ENCODE measurements around the gene CYTH4. TPM values are rescaled to one million over a fixed set of nuclear protein-coding genes. Genes with fewer than 3 reads are reported as not detected.
"Not testable (repeated sequence)": the region's sequence is repeated elsewhere in the genome, so short reads cannot be mapped to it uniquely, and the experiment has no call there.

The CYTH4 gene, protein sequence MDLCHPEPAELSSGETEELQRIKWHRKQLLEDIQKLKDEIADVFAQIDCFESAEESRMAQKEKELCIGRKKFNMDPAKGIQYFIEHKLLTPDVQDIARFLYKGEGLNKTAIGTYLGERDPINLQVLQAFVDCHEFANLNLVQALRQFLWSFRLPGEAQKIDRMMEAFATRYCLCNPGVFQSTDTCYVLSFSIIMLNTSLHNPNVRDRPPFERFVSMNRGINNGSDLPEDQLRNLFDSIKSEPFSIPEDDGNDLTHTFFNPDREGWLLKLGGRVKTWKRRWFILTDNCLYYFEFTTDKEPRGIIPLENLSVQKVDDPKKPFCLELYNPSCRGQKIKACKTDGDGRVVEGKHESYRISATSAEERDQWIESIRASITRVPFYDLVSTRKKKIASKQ
- 100 to 1,000 TPM; 146 to 181 (median 151) TPM for total RNA-seq
- total RNA-seq (2013), result 120 TPM
- total RNA-seq, result 16.9 to 325 (median 159) reads per million in 29 experiments

DNA sequence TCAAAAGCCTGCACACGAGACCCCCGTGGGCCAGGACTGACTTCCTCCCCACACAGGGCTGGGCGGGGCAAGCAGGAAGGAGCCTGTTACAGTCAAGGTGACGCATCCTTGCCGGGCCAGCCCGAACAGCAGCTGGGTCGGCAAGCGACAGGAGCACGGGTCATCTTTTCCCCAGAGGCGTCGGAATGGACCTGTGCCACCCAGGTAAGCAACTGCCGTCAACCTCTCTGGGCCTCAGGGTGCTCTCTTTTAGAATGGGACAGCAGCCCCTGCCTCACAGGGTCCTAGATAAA lies at the start of gene CYTH4:
TSS of gene CYTH4 (plus strand) at position 124 of the 293 bp plus-strand sequence. CDS start at position 186, 62 bp downstream.
- ATAC-seq (replicated peaks in 1 of 4) (peak; percentile 83 to 87 (median 84)), DNase-seq (peak; percentile 37 to 83 (median 65))
- Histone ChIP-seq H3K27me3 (replicated peaks in 1 of 2; ENCODE audit: control insufficient read depth in 2 of 2, extremely low read depth in 1 of 2, insufficient read depth in 2 of 2, low read length in 1 of 2) (no peaks in the 10 kb centered on the region), H3K36me3 (ENCODE audit: control insufficient read depth in 2 of 2, extremely low read depth in 1 of 2, insufficient read depth in 1 of 2, low read length in 1 of 2) (peaks cover 5 to 18% of the 10 kb centered on the region in 2 donors), H3K4me1 (ENCODE audit: control insufficient read depth in 1 of 2, extremely low read depth in 1 of 2, insufficient read depth in 2 of 2, low read length in 2 of 2) (peaks cover 2 to 78% of the 10 kb centered on the region in 2 experiments), H3K4me3 (ENCODE audit: control insufficient read depth in 1 of 2, extremely low read depth in 1 of 2, low read length in 1 of 2) (peak within 1 kb of the TSS; percentile 85 to 98), H3K27ac (ENCODE audit: low read length) (peak within 1 kb of the TSS; percentile 74), H3K9me3 (no peaks in the 10 kb centered on the region)
- peak within 1 kb of the TSS; percentile 94 to 98 (median 95) for H3K4me3 Mint-ChIP-seq
- no peaks in the 10 kb centered on the region for H3K27me3 Mint-ChIP-seq
- WGBS (ENCODE audit: insufficient coverage), result under 1% methylated on average over 12 of the region's 12 CpGs
- H3K36me3 Mint-ChIP-seq, result peaks cover 22% of the 10 kb centered on the region
- peaks cover 38 to 68% (median 68%) of the 10 kb centered on the region in 3 donors for H3K4me1 Mint-ChIP-seq
- ChIA-PET POLR2A (no interaction called here), CTCF (interaction anchor here in 1 of 2 donors (0.7 kb wide), 1 partner anchor 14 kb away, joined by 3 read pairs; no protein-coding TSS in a partner anchor)
- peak within 1 kb of the TSS; percentile 98 to 99 for H3K27ac Mint-ChIP-seq
- H3K9me3 Mint-ChIP-seq, result no peaks in the 10 kb centered on the region

DNA sequence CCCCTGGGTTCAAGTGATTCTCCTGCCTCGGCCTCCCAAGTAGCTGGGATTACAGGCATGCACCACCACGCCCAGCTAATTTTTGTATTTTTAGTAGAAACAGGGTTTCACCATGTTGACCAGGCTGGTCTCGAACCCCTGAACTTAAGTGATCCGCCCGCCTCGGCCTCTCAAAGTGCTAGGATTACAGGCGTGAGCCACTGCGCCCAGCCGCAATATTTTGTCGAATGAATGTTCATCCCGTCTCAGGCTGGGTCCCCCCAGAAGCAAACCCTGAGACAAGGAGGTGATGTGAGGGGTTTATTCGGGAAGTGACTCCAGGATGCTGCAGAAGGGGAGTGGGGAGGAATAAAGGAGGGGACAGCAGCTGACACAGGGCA lies 48.9 kb upstream of the CYTH4 start:
- Mint-ChIP-seq H3K4me3 (peak overlapping the region; percentile 13 to 97 (median 55)), H3K27ac (peak overlapping the region; percentile 99), H3K4me1 (peaks cover 96 to 100% (median 98%) of the 10 kb centered on the region in 3 donors), H3K36me3 (peaks cover 41% of the 10 kb centered on the region)
- CTCF ChIA-PET, result interaction anchor here in 1 of 2 donors (5.5 kb wide), 1 partner anchor 11 kb away, joined by 26 read pairs; the partner anchor contains the start of gene RAC2
- not testable (repeated sequence) for ATAC-seq (replicated peaks in 1 of 4); H3K9me3 Mint-ChIP-seq; H3K27me3 Mint-ChIP-seq; H3K4me3 ChIP-seq (ENCODE audit: control insufficient read depth in 1 of 2, extremely low read depth in 1 of 2, low read length in 1 of 2); H3K9me3 ChIP-seq; H3K27me3 ChIP-seq (replicated peaks in 1 of 2; ENCODE audit: control insufficient read depth in 2 of 2, extremely low read depth in 1 of 2, insufficient read depth in 2 of 2, low read length in 1 of 2)
- POLR2A ChIA-PET, result interaction anchor here in 1 of 2 donors (0.7 kb wide), 1 partner anchor 9 kb away, joined by 4 read pairs; no protein-coding TSS in a partner anchor
- H3K36me3 ChIP-seq (ENCODE audit: control insufficient read depth in 2 of 2, extremely low read depth in 1 of 2, insufficient read depth in 1 of 2, low read length in 1 of 2), result peaks cover 0 to 87% of the 10 kb centered on the region in 2 donors
- 89% methylated on average over 9 of the region's 12 CpGs for WGBS (ENCODE audit: insufficient coverage)
- peaks cover 84 to 100% of the 10 kb centered on the region in 2 experiments for H3K4me1 ChIP-seq (ENCODE audit: control insufficient read depth in 1 of 2, extremely low read depth in 1 of 2, insufficient read depth in 2 of 2, low read length in 2 of 2)
- H3K27ac ChIP-seq (ENCODE audit: low read length), result peak overlapping the region; percentile 88
- peak in 1 of 35 experiments; percentile 17 for DNase-seq

DNA sequence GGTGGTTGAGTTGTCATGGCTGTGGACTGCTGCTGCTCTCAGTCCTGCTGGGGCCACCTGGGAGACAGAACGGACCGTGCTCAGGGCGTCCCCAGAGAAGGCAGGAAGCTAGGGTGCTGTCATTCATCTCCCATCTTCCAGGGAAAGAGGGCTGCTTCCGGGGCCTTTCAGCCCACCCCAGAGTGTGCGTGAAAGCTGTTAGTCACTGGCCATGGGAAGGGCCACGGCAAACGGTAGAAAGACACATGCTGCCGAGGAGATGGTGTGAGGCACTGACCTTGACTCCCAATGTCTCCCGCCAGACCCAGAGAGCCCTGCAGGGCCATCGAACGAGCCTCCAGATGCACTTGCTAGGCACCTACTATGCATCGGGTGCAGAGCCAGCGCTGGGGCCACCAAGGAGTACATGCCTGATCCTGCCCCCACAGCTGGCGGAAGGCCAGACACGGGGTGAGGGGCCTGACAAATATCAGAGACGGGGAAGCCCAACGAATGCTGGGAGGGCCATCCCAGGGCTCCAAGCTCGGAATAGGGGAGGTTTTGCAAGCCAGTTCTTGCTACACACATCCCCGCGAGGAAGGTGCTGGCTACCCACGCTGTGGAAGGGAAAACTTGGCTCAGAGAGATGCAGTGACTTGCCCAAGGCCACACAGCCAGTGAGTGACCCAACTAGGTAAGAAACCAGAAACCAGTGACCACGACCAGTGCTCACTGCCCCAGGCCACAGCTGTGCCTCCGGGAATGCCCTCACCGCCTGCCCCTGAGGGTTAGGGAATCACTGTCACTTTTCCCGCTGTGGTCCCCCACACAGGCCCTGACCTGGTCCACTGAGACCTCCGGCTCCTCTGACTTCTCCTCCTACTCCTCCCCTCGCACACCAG lies 48.3 kb upstream of the CYTH4 start:
- Histone ChIP-seq H3K4me1 (ENCODE audit: control insufficient read depth in 1 of 2, extremely low read depth in 1 of 2, insufficient read depth in 2 of 2, low read length in 2 of 2) (peaks cover 79 to 100% of the 10 kb centered on the region in 2 experiments), H3K36me3 (ENCODE audit: control insufficient read depth in 2 of 2, extremely low read depth in 1 of 2, insufficient read depth in 1 of 2, low read length in 1 of 2) (peaks cover 0 to 81% of the 10 kb centered on the region in 2 donors), H3K4me3 (ENCODE audit: control insufficient read depth in 1 of 2, extremely low read depth in 1 of 2, low read length in 1 of 2) (no peak overlapping the region), H3K9me3 (no peaks in the 10 kb centered on the region), H3K27ac (ENCODE audit: low read length) (peak overlapping the region; percentile 88), H3K27me3 (replicated peaks in 1 of 2; ENCODE audit: control insufficient read depth in 2 of 2, extremely low read depth in 1 of 2, insufficient read depth in 2 of 2, low read length in 1 of 2) (no peaks in the 10 kb centered on the region)
- Mint-ChIP-seq H3K4me3 (peak overlapping the region; percentile 28 to 97 (median 51)), H3K27me3 (no peaks in the 10 kb centered on the region), H3K4me1 (peaks cover 96 to 100% (median 98%) of the 10 kb centered on the region in 3 donors), H3K27ac (peak overlapping the region; percentile 99), H3K36me3 (peaks cover 39% of the 10 kb centered on the region), H3K9me3 (no peaks in the 10 kb centered on the region)
- DNase-seq (no peak), ATAC-seq (replicated peaks in 1 of 4) (no peak)
- WGBS (ENCODE audit: insufficient coverage), result 49% methylated on average over 24 of the region's 27 CpGs
- CTCF ChIA-PET, result interaction anchor here in 1 of 2 donors (5.5 kb wide), 1 partner anchor 10 kb away, joined by 26 read pairs; the partner anchor contains the start of gene RAC2
- POLR2A ChIA-PET, result interaction anchor here in 1 of 2 donors (0.7 kb wide), 1 partner anchor 9 kb away, joined by 4 read pairs; no protein-coding TSS in a partner anchor

DNA sequence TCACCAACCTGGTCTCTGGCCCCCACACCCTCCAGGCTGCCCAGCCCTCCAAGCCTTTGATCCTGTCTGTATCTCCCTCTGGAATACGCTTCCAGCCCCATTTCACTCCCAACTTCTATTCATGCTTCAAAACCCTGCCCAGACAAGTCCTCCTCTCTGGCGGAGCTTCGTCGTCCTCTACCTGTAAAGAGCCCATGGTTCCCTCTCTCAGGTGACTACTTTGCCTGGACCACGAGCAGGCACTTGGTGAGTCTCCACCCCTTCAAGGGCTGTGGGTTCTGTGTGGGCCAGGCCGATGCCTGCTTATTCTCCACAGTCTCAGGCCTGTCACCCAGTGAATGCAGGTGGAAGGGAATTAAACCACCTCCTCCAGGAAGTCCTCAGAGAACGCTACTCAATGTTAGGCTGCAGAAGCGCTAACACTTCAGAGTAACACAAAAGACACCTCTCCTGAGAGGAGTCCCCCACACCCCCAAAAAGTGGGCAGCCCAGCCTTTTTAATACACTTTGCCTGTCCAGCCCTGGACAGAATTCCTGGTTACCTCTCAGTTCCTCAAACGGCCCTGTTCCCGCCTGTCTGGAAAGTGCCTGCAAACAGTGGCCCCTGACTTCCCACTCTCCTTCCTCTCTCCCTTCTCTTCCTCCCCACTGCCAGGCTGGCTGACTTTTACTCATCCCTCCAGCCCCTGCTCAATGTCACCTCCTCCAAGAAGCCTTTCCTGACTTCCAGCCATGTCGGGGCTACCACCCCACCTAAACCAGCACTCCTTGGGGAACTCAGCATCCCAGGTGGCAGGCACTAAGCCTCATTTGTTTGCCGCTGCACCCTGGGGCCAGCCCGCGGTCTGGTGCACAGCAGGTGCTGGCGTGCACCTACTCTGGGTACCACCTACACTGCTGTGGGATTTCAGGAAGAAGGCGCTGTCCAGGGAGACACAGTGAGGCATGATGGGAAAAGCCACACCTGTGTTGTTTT lies 47.3 kb upstream of the CYTH4 start:
- CTCF ChIA-PET, result no interaction called here
- H3K27ac Mint-ChIP-seq, result peak overlapping the region; percentile 99
- H3K4me1 Mint-ChIP-seq, result peaks cover 96 to 100% (median 98%) of the 10 kb centered on the region in 3 donors
- DNase-seq (peak in 1 of 35 experiments; percentile 23), ATAC-seq (replicated peaks in 1 of 4) (no peak)
- H3K9me3 Mint-ChIP-seq, result no peaks in the 10 kb centered on the region
- POLR2A ChIA-PET, result no interaction called here
- WGBS (ENCODE audit: insufficient coverage), result 56% methylated on average over 11 of the region's 16 CpGs
- H3K36me3 Mint-ChIP-seq, result peaks cover 39% of the 10 kb centered on the region
- no peak overlapping the region for H3K4me3 ChIP-seq (ENCODE audit: control insufficient read depth in 1 of 2, extremely low read depth in 1 of 2, low read length in 1 of 2)
- H3K4me3 Mint-ChIP-seq, result peak overlapping the region; percentile 3 to 97 (median 51)
- peaks cover 0 to 80% of the 10 kb centered on the region in 2 donors for H3K36me3 ChIP-seq (ENCODE audit: control insufficient read depth in 2 of 2, extremely low read depth in 1 of 2, insufficient read depth in 1 of 2, low read length in 1 of 2)
- H3K4me1 ChIP-seq (ENCODE audit: control insufficient read depth in 1 of 2, extremely low read depth in 1 of 2, insufficient read depth in 2 of 2, low read length in 2 of 2), result peaks cover 79 to 100% of the 10 kb centered on the region in 2 experiments
- H3K27ac ChIP-seq (ENCODE audit: low read length), result peak overlapping the region; percentile 88
- H3K27me3 ChIP-seq (replicated peaks in 1 of 2; ENCODE audit: control insufficient read depth in 2 of 2, extremely low read depth in 1 of 2, insufficient read depth in 2 of 2, low read length in 1 of 2), result no peaks in the 10 kb centered on the region
- no peaks in the 10 kb centered on the region for H3K9me3 ChIP-seq
- no peaks in the 10 kb centered on the region for H3K27me3 Mint-ChIP-seq

DNA sequence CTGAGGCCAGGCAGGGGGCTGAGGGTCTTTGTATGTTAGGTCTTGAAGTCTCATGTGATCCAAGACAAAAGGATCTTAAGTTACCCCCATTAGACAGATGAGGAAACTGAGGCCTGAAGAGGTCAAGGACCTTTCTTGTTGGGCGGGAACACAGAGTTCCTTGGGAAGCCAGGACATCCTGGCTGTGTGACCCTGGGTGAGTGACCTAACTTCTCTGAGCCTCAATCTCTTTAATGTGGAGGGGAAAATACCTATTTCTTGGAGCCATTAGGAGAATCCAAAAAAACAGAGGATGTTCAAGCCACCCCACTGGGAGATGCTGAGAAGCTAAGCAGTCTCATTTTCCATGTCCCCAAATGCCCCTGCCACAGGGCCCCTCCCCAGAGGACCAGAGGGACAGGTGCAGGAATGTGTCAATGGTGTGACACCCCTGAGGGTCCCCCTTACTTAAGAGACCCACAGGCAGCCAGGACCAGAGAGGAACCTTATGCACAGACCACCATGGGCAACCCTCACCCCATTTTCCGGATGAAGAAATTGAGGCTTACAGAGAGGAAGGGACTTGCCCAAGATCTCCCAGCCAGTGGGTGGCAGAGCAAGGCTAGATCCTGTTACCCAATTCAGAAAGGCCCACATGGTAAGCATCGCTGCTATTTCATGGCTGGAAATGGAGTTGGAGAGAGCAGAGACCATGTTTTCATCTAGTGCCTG lies 46.3 kb upstream of the CYTH4 start:
- Histone ChIP-seq H3K4me1 (ENCODE audit: control insufficient read depth in 1 of 2, extremely low read depth in 1 of 2, insufficient read depth in 2 of 2, low read length in 2 of 2) (peaks cover 80 to 100% of the 10 kb centered on the region in 2 experiments), H3K4me3 (ENCODE audit: control insufficient read depth in 1 of 2, extremely low read depth in 1 of 2, low read length in 1 of 2) (no peak overlapping the region), H3K36me3 (ENCODE audit: control insufficient read depth in 2 of 2, extremely low read depth in 1 of 2, insufficient read depth in 1 of 2, low read length in 1 of 2) (peaks cover 0 to 81% of the 10 kb centered on the region in 2 donors), H3K27me3 (replicated peaks in 1 of 2; ENCODE audit: control insufficient read depth in 2 of 2, extremely low read depth in 1 of 2, insufficient read depth in 2 of 2, low read length in 1 of 2) (no peaks in the 10 kb centered on the region), H3K27ac (ENCODE audit: low read length) (peak overlapping the region; percentile 88), H3K9me3 (no peaks in the 10 kb centered on the region)
- peaks cover 96 to 100% (median 98%) of the 10 kb centered on the region in 3 donors for H3K4me1 Mint-ChIP-seq
- ChIA-PET CTCF (no interaction called here), POLR2A (interaction anchor here in 1 of 2 donors (0.6 kb wide), 1 partner anchor 907 kb away, joined by 3 read pairs; no protein-coding TSS in a partner anchor)
- H3K27ac Mint-ChIP-seq, result peak overlapping the region; percentile 99
- H3K9me3 Mint-ChIP-seq, result no peaks in the 10 kb centered on the region
- H3K4me3 Mint-ChIP-seq, result peak overlapping the region; percentile 56 to 97 (median 64)
- DNase-seq, result peak in 2 of 35 experiments; percentile 24 to 35
- WGBS (ENCODE audit: insufficient coverage), result no CpG with 5 or more reads among the region's 3 CpGs
- no peak for ATAC-seq (replicated peaks in 1 of 4)
- peaks cover 46% of the 10 kb centered on the region for H3K36me3 Mint-ChIP-seq
- H3K27me3 Mint-ChIP-seq, result no peaks in the 10 kb centered on the region

Data from T-cell (primary cell).